Renal cortex interstitium (tissue), 11 donors: ENCODE measurements around the gene PTDSS2. TPM values are rescaled to one million over a fixed set of nuclear protein-coding genes. Genes with fewer than 3 reads are reported as not detected.
"Not testable (repeated sequence)": the region's sequence is repeated elsewhere in the genome, so short reads cannot be mapped to it uniquely, and the experiment has no call there.

Experiments used
- DNase-seq, 11 donors: peaks; one replicate each; pipeline ENCODE4 v3.0.0-alpha.2; 2013; ENCODE audit warnings: low read depth in 9 of 11, low spot score in 4 of 11; ENCODE audit errors: extremely low read depth in 1 of 11
- polyA plus RNA-seq, 3 donors: library from polyadenylated mRNA; unstranded; fragments of 120-200 nt; gene quantifications; one replicate each; pipeline ENCODE4 v1.2.1, GENCODE V29; 2013; ENCODE audit not compliant: insufficient read length in 3 of 3

Gene PTDSS2
- polyA plus RNA-seq, 3 donors, result 30.6 to 40.8 (median 35.9) TPM

GRCh38 chr11:424232-424631 is 25.8 kb upstream of the PTDSS2 start:
- no peak for DNase-seq

DNA sequence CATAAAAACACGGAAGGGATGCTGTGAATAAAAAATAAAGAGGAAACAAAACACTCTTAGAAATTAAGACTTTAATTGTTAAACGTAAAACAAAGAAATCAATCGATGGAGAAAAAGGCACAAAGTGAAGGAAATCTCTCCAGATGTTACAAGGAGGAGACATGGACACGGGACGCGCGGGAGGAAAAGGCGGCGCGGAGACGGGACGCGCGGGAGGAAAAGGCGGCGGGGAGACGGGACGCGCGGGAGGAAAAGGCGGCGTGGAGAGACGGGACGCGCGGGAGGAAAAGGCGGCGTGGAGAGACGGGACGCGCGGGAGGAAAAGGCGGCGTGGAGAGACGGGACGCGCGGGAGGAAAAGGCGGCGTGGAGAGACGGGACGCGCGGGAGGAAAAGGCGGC is 25.3 kb upstream of the PTDSS2 start:
- not testable (repeated sequence) for DNase-seq

DNA sequence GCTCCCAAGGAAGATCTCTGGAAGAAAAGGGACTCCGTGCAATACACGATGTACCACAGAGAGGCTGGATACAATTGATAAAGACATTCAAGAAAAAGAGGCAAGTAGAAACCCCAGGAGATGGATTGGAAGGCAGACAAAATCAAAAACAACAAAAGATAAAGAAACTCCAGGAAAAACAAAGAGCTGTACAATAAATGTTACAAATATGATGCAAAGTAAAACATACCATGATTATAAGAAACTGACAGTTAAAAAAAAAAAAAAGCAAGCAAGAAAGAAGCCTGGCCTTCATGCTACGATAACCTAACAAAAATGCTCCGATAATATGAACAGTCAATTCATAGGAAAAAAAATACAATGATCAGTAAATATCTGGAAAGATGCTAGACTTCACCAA is 24.8 kb upstream of the PTDSS2 start:
- no peak for DNase-seq

GRCh38 chr11:426851-427250 is 23.2 kb upstream of the PTDSS2 start:
- no peak for DNase-seq

- no peak for DNase-seq
These were observed 21.8 kb upstream of the PTDSS2 start for GRCh38 chr11:428295-428694.

DNA sequence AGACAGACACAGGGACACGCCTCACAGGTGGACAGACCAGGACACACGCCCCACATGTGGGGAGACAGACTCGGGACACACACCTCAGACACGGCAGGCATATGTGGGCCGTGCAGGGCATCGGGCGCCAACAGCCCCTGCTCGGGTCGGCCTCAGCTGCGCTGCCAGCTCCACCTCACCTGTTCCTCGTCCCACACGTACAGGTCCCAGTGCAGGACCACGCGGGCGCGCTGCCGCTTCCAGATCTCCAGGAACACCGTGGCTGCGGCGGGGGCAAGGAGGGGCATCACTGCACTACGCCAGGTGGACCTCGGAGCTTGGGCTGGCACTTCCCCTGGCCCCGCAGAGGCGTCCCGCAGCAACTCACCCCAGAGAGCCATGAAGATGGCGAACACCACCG is 20.7 kb upstream of the PTDSS2 start:
- DNase-seq, result no peak

- DNase-seq, result no peak
These were observed 20.1 kb upstream of the PTDSS2 start for GRCh38 chr11:429931-430456.

GRCh38 chr11:431921-432320 is 18.2 kb upstream of the PTDSS2 start:
- DNase-seq, result no peak

DNA sequence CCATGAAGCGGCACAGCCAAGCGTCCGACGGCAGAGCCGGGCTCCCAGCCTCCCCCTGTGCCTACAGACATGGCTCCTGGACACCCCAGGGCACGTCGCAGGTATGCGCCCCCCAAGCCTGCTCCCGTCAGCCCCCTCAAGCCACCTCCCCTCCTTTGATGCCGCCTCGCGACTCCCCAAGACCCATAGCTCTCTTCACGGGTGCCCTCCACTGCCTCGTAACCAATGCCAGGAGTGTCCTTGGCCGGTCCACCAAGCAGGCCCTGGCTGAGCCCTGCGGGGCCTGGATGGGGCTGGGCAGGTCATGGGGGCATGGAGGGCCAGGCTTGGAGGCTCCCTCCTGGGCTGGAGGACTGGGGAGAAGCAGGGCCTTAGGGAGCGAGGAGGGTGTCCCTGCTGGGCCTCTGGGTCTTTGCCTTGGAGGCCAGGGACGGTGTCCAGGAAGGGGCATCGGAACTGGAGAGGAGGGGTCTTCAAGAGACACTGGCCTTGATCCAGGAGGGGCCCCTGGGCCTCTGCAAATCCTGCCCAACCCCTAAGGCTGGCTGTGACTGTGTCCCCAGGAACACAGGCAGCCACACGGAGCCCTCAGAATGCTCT is 17.5 kb upstream of the PTDSS2 start:
- no peak for DNase-seq

DNA sequence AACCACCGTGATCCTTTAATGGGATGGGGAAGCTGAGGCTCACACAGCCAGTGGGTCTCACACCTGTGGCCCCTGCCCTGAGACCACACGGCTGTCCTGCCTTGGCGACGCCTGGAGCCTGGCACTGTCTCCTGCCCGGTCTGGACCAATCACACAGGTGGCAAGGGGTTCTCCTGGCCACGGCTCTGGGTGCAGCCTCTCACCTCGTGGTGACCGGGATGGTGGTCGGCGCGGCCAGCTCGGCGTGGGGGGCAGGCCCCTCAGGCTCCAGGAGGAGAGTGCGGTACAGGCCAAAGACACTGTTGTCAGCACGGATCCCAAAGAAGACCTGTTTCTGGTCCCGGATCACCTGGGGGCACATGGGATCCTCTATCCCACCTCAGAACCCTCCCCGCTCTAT is 17.0 kb upstream of the PTDSS2 start:
- DNase-seq, result no peak

- DNase-seq, result no peak
These were observed 16.4 kb upstream of the PTDSS2 start for GRCh38 chr11:433641-434040.

DNA sequence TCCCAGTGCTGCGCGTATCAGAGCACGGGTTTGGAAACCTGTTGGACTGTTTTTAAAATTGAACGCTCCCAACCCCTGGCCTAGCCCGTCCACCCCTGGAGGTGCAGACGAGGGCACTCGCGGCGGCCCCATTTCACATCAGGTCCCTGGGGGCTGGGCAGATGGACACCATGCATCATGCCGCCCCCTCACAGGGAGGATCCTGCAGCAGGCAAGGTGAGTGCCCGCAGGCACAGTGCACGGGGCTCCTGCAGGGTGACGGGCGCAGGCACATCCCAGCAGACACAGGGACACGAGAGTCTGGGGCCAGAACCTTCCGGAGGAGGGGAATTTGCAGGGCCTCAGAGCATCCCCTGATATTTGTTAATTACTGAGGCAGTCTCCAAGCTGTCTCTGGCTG is 15.6 kb upstream of the PTDSS2 start:
- DNase-seq, result no peak

GRCh38 chr11:434999-435740 is 14.9 kb upstream of the PTDSS2 start:
- DNase-seq, result not testable (repeated sequence)

GRCh38 chr11:437228-437870 is 12.7 kb upstream of the PTDSS2 start:
- DNase-seq, result no peak

GRCh38 chr11:438101-438844 is 11.8 kb upstream of the PTDSS2 start:
- no peak for DNase-seq

DNA sequence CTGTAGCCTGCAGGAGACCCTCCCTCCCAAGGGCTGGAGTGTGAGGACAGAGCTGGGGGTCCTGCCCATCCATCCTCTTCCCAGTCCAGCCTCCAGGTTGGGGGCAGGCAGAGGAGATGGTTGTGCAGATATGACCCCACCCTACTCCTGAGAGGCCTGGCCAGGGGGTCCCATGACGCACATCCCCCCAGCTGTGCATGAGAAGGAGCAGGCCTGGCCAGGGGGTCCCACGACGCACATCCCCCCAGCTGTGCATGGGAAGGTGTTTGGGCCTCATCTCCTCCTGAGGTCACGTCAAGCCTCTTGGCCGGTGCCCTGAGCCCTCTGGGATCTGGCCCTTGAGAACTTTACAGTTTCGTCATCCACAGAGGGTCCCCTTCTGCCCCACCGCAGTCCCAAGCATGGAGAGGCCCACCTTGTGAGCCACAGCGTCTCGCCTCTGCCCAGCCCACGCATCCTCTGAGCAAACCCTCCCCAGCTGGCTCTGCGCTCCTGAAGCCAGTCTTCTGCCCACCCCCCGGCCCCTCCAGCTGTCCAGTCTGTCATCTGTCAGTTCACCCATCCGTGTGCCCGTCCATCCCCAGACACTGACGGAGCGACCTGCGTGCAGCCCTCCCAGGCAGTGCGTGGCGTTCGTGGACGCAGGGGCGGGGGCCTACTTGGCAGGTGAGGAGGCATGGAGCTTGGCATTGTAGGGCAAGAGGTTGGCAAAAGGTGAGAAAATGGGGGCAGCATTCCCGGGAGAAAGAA is 10.6 kb upstream of the PTDSS2 start:
- no peak for DNase-seq

GRCh38 chr11:440065-441042 is 9.7 kb upstream of the PTDSS2 start:
- no peak for DNase-seq

DNA sequence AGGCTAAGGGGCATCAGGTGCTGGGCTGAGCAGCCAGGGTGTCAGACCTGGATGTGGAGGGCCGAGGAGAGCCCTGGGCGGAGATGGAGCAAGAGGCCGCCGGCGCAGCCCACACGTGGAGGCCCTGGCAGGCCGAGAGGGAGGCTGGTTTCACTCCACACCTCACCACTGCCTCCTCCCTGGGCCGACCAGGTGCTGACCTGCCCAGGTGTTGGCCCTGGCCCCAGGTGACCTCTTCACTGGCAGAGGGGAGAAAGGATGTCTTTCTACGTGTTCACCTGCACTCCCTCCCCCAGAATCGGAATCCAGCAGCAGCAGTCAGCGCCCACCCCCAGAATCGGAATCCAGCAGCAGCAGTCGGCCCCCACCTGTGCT is 9.0 kb upstream of the PTDSS2 start:
- no peak for DNase-seq
